HL-60 (cell line): ENCODE results near the gene CDHR1.

Source experiments
- CTCF ChIP-seq: IDR thresholded peaks from one replicate; pipeline ENCODE4 v1.5.1; 2011; ENCODE audit warnings: low read length, control low read depth, inconsistent platforms; ENCODE audit not compliant: insufficient read depth
- POLR2AphosphoS5 ChIP-seq: IDR thresholded peaks from 2 replicates; pipeline ENCODE4 v1.6.1; 2012; ENCODE audit warnings: low read depth

DNA sequence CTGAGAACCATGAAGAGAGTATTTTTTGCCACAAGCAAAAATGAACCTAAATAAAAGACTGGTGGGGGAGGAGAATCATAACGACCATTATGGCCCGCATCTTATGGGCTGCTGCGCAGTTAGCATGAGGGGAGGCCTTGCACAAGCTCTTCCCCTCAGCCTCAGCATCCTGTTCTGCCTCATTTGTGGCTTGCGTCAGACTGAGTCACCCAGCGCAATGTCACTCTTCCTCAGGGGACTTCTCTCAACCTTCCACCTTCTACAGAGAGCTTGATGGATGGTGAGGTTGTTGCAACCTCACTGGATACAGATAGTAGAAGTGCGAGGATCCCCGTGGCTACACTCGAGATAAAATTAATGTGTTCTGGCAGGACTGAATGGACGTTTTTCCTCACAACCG lies 37.6 kb upstream of the CDHR1 start:
- TF ChIP-seq CTCF: no peak
- TF ChIP-seq POLR2AphosphoS5: peak; percentile 70
